Uterus (tissue), 4 donors: Measurements from ENCODE around the gene DOCK4. TPM values are rescaled to one million over a fixed set of nuclear protein-coding genes. Genes with fewer than 3 reads are reported as not detected.

Experiments used
- DNase-seq, 2 donors: peaks; one replicate each; pipeline ENCODE4 v3.0.0-alpha.2; 2019 to 2020
- H3K27ac ChIP-seq, 2 donors: fragments of 200-600 bp; sonication (generic); 1 replicate in 1 of 2; 2 replicates in 1 of 2; pipeline ENCODE4 v1.5.1; 2016 to 2018
- H3K27me3 ChIP-seq, 2 donors: fragments of 200-600 bp; sonication (generic); one replicate each; pipeline ENCODE4 v1.5.1; 2018 to 2019; ENCODE audit warnings: control low read depth in 1 of 2
- H3K36me3 ChIP-seq, 2 donors: fragments of 200-600 bp; sonication (generic); one replicate each; pipeline ENCODE4 v1.5.1; 2019; ENCODE audit warnings: control low read depth in 1 of 2
- H3K4me1 ChIP-seq, 2 donors: fragments of 200-600 bp; sonication (generic); one replicate each; pipeline ENCODE4 v1.5.1; 2018 to 2019; ENCODE audit warnings: control low read depth in 1 of 2
- H3K4me3 ChIP-seq, 2 donors: fragments of 200-600 bp; sonication (generic); 1 replicate in 1 of 2; 2 replicates in 1 of 2; pipeline ENCODE4 v1.5.1; 2018 to 2019; ENCODE audit warnings: mild to moderate bottlenecking in 1 of 2
- H3K9me3 ChIP-seq, 2 donors: fragments of 200-600 bp; sonication (generic); one replicate each; pipeline ENCODE4 v1.5.1; 2019; ENCODE audit warnings: control low read depth in 1 of 2
- POLR2A ChIP-seq, 2 donors: fragments of 450-650 bp; IDR thresholded peaks; one replicate each; pipeline ENCODE4 v1.6.1; 2016; ENCODE audit warnings: antibody characterized with exemption in 2 of 2, mild to moderate bottlenecking in 1 of 2, moderate library complexity in 1 of 2
- intact Hi-C: fragments of 100-400 bp; cut with DNase I; formaldehyde crosslinking; loops from one replicate; pipeline ENCODE4 v1.15.1; 2023; ENCODE audit warnings: low total_unique reads
- total RNA-seq, 4 donors: library from RNA; depleted of rRNA in 3 of 4; stranded (reverse); fragments of >200 nt in 3 of 4; gene quantifications; one replicate each; pipeline versions ENCODE4 v1.1.0 to v1.2.4, GENCODE V29; 2014 to 2023
- TF ChIP-seq, protein P1 (sequence below), 4 experiments: fragments of 200-600 bp in 2 of 4; fragments of 450-650 bp in 2 of 4; sonication (generic) in 2 of 4; IDR thresholded peaks; one replicate each; pipeline ENCODE4 v1.5.1; 2016 to 2019; ENCODE audit warnings: antibody characterized with exemption in 4 of 4, mild to moderate bottlenecking in 2 of 4, moderate library complexity in 1 of 4
- donor health status: DM: yes; HTN: yes; CAD: no.

The DOCK4 gene
- total RNA-seq, 4 donors from 2014 or later, result 48.8 to 217 (median 72.3) TPM

DNA sequence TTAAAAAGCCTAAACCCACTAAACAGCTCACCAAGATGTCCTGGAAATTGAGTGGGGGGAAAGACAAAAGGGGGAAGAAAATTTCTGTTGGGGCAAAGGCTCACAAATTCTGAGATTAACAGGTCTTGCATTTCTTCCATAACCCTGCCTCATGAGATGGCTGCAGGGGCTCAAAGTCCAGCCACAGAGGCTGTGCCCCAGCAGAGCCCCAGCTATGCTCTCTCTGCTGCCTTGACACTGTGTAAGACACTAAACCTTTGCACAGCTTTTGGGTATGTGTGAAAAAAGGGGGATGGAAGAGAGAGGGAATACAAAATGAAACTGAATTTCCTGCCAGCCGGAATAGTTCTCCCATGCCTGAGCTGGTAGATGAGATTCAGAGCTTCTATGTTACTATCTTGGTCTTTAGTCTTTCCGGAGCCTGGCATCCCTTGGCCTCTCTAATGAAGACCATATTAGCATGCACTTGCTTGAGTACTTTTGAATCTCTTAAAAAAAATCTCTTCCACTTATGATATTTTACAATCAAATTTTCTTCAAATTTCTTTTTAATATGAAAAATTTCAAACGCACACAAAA, 403.9 kb downstream of the DOCK4 start:
- no peaks in the 10 kb centered on the region for H3K36me3 ChIP-seq
- H3K27ac ChIP-seq, result no peak overlapping the region
- H3K27me3 ChIP-seq, result no peaks in the 10 kb centered on the region
- H3K4me1 ChIP-seq, result no peaks in the 10 kb centered on the region
- DNase-seq, result no peak
- H3K9me3 ChIP-seq, result peaks cover 0 to 24% of the 10 kb centered on the region in 2 donors
- TF ChIP-seq POLR2A (IDR thresholded peaks at IDR 0.05), result no peak
- TF ChIP-seq, protein P1, sequence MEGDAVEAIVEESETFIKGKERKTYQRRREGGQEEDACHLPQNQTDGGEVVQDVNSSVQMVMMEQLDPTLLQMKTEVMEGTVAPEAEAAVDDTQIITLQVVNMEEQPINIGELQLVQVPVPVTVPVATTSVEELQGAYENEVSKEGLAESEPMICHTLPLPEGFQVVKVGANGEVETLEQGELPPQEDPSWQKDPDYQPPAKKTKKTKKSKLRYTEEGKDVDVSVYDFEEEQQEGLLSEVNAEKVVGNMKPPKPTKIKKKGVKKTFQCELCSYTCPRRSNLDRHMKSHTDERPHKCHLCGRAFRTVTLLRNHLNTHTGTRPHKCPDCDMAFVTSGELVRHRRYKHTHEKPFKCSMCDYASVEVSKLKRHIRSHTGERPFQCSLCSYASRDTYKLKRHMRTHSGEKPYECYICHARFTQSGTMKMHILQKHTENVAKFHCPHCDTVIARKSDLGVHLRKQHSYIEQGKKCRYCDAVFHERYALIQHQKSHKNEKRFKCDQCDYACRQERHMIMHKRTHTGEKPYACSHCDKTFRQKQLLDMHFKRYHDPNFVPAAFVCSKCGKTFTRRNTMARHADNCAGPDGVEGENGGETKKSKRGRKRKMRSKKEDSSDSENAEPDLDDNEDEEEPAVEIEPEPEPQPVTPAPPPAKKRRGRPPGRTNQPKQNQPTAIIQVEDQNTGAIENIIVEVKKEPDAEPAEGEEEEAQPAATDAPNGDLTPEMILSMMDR (IDR thresholded peaks at IDR 0.05), result no peak
- intact Hi-C loops, result no loop called here
- H3K4me3 ChIP-seq, result no peak overlapping the region

DNA sequence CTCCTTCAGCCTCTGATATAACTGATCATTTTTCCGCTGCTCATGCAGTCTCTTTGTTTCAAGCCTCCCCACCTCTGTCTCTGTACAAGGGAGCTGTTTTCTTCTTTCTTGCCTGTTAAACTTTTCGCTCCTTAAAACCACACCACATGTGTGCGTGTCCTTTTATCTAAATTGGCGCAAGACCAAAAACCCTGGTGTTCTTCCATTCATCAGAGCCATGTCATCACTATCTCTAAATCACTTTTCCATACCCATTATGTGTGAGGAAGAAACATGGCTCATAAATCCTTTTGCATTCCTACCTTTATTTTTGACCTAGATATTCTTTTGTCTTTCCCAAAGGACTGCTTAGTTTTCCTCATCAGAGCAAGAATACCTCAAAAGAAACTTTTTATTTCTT, 404.9 kb downstream of the DOCK4 start:
- intact Hi-C loops, result no loop called here
- Histone ChIP-seq H3K27ac (no peak overlapping the region), H3K36me3 (no peaks in the 10 kb centered on the region), H3K9me3 (peaks cover 0 to 34% of the 10 kb centered on the region in 2 donors), H3K4me3 (no peak overlapping the region), H3K27me3 (no peaks in the 10 kb centered on the region), H3K4me1 (no peaks in the 10 kb centered on the region)
- no peak for DNase-seq
- TF ChIP-seq, protein P1 (IDR thresholded peaks at IDR 0.05), result no peak
- no peak for TF ChIP-seq POLR2A (IDR thresholded peaks at IDR 0.05)

DNA sequence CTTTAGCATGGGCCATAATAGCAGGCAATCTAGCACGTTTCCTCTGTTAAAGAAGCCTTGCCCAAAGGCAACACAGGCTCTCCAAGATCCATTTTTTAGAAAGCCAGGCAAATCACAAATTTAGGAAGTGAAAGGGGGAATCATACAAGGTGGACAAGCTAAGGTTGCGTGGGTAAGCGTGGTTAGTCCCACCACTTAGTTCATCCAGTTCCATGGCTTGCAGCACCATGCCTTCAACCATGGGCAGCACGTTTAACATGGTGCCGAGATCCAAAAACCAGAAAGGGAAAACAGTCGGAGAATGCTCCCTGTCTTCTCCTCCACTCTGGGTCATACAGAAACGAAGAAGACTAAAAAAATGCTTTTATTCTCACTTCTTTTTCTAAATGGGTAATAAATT, 409.5 kb downstream of the DOCK4 start:
- Histone ChIP-seq H3K27me3 (no peaks in the 10 kb centered on the region), H3K27ac (no peak overlapping the region), H3K9me3 (peaks cover 0 to 44% of the 10 kb centered on the region in 2 donors), H3K4me1 (no peaks in the 10 kb centered on the region), H3K4me3 (no peak overlapping the region), H3K36me3 (no peaks in the 10 kb centered on the region)
- DNase-seq, result no peak
- intact Hi-C loops, result no loop called here
- TF ChIP-seq POLR2A (IDR thresholded peaks at IDR 0.05), result no peak
- TF ChIP-seq, protein P1 (IDR thresholded peaks at IDR 0.05), result no peak

DNA sequence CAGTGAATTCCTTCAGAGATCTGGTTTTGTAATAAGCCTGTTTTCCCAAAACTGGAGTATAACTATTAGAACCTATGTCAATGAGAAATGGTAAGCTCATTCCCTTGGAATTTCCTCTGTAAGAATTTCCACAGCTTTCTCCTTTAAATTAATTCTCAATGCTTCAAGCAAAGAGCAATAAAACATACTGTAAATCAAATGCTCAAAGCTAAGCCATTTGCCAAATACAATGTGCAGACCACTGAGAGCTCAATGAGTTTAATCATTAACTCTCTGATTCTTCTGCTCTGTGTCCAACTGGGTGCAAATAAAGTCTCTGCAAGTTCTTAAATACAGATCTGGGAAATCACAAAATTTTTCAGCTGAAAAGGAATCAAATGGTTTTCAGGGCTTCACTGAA, 416.3 kb downstream of the DOCK4 start:
- Histone ChIP-seq H3K27ac (no peak overlapping the region), H3K4me1 (no peaks in the 10 kb centered on the region), H3K9me3 (no peaks in the 10 kb centered on the region), H3K36me3 (no peaks in the 10 kb centered on the region), H3K4me3 (no peak overlapping the region), H3K27me3 (no peaks in the 10 kb centered on the region)
- TF ChIP-seq, protein P1 (IDR thresholded peaks at IDR 0.05), result no peak
- no peak for TF ChIP-seq POLR2A (IDR thresholded peaks at IDR 0.05)
- intact Hi-C loops, result no loop called here
- DNase-seq, result no peak

DNA sequence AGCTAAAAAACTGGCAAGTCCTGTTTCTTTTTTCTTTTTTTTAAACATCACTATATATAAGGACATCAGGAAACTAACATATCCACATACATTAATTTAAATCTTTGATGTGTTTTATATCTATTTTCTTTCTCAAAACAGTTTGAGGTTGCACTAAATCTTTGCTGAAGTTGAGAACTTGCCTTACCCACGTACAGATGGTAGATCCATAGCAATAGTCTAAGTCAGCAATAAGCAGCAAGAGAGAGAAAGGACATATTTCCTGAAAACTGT, 417.2 kb downstream of the DOCK4 start:
- intact Hi-C loops, result no loop called here
- Histone ChIP-seq H3K4me3 (no peak overlapping the region), H3K27ac (no peak overlapping the region), H3K27me3 (no peaks in the 10 kb centered on the region), H3K9me3 (no peaks in the 10 kb centered on the region), H3K4me1 (no peaks in the 10 kb centered on the region), H3K36me3 (no peaks in the 10 kb centered on the region)
- DNase-seq, result no peak
- TF ChIP-seq POLR2A (IDR thresholded peaks at IDR 0.05), result no peak
- TF ChIP-seq, protein P1 (IDR thresholded peaks at IDR 0.05), result no peak
